ENCODE measurements around the gene SYNRG.
"Not testable (repeated sequence)": the region's sequence is repeated elsewhere in the genome, so short reads cannot be mapped to it uniquely, and the experiment has no call there.

SYNRG gene

GRCh38 chr17:37541880-37542660 is 67.1 kb downstream of the SYNRG start:
- DNase-seq, result peak; percentile 9

- no peak for DNase-seq
Observed at GRCh38 chr17:37538981-37539659, 70.1 kb downstream of the SYNRG start.

- no peak for DNase-seq
Observed at GRCh38 chr17:37535906-37536305, 73.3 kb downstream of the SYNRG start.

- DNase-seq, result no peak
Observed at GRCh38 chr17:37532756-37533155, 76.5 kb downstream of the SYNRG start.

GRCh38 chr17:37530420-37530819 is 78.8 kb downstream of the SYNRG start:
- no peak for DNase-seq

- DNase-seq, result peak; percentile 80
Observed at GRCh38 chr17:37527249-37527851, 81.9 kb downstream of the SYNRG start.

GRCh38 chr17:37523715-37524219 is 85.5 kb downstream of the SYNRG start:
- no peak for DNase-seq

- DNase-seq, result peak; percentile 8
Observed at GRCh38 chr17:37521821-37522220, 87.4 kb downstream of the SYNRG start.

GRCh38 chr17:37520174-37520573 is 89.0 kb downstream of the SYNRG start:
- DNase-seq, result peak; percentile 41

- peak; percentile 89 for DNase-seq
Observed at GRCh38 chr17:37519251-37519985, 89.8 kb downstream of the SYNRG start.

- DNase-seq, result peak; percentile 71
Observed at GRCh38 chr17:37518826-37519225, 90.4 kb downstream of the SYNRG start.

GRCh38 chr17:37517881-37518280 is 91.3 kb downstream of the SYNRG start:
- no peak for DNase-seq

- DNase-seq, result no peak
Observed at GRCh38 chr17:37516127-37516571, 93.1 kb downstream of the SYNRG start.

- DNase-seq, result no peak
Observed at GRCh38 chr17:37513711-37514110, 95.5 kb downstream of the SYNRG start.

- no peak for DNase-seq
Observed at GRCh38 chr17:37512442-37513068, 96.7 kb downstream of the SYNRG start.

- DNase-seq, result not testable (repeated sequence)
Observed at GRCh38 chr17:37511642-37512041, 97.6 kb downstream of the SYNRG start.

GRCh38 chr17:37510056-37510455 is 99.2 kb downstream of the SYNRG start:
- no peak for DNase-seq

GRCh38 chr17:37507111-37507510 is 102.1 kb downstream of the SYNRG start:
- no peak for DNase-seq

- peak; percentile 77 for DNase-seq
Observed at GRCh38 chr17:37506678-37507077, 102.5 kb downstream of the SYNRG start.

- DNase-seq, result no peak
Observed at GRCh38 chr17:37505333-37505732, 103.9 kb downstream of the SYNRG start.

GRCh38 chr17:37503148-37503547 is 106.1 kb downstream of the SYNRG start:
- DNase-seq, result no peak

Data from hematopoietic multipotent progenitor cell treated with erythropoietin and hydrocortisone succinate and interleukin-3 and kit ligand, for 4 days (in vitro differentiated cells).